ENCODE results near the gene TMPRSS4.

The TMPRSS4 gene

GRCh38 chr11:118050208-118050891 is 26.5 kb upstream of the TMPRSS4 start:
- Mint-ChIP-seq H3K4me1 (peaks cover 38 to 68% of the 10 kb centered on the region in 2 donors), H3K4me3 (no peak overlapping the region), H3K36me3 (no peaks in the 10 kb centered on the region), H3K9me3 (no peaks in the 10 kb centered on the region), H3K27ac (no peak overlapping the region), H3K27me3 (no peaks in the 10 kb centered on the region)
- DNase-seq (no peak), ATAC-seq (replicated peaks) (no peak)

GRCh38 chr11:118051136-118051610 is 25.7 kb upstream of the TMPRSS4 start:
- Mint-ChIP-seq H3K27me3 (peaks cover 3 to 5% of the 10 kb centered on the region in 2 donors), H3K36me3 (no peaks in the 10 kb centered on the region), H3K9me3 (no peaks in the 10 kb centered on the region), H3K4me3 (no peak overlapping the region), H3K4me1 (peaks cover 33 to 60% of the 10 kb centered on the region in 2 donors), H3K27ac (peak overlapping the region; percentile 82)
- DNase-seq = no peak
- no peak for ATAC-seq (replicated peaks)

GRCh38 chr11:118051611-118052461 is 25.0 kb upstream of the TMPRSS4 start:
- Mint-ChIP-seq H3K36me3 (no peaks in the 10 kb centered on the region), H3K4me1 (peaks cover 27 to 53% of the 10 kb centered on the region in 2 donors), H3K9me3 (no peaks in the 10 kb centered on the region), H3K4me3 (no peak overlapping the region), H3K27ac (peak overlapping the region; percentile 82), H3K27me3 (peaks cover 9 to 10% of the 10 kb centered on the region in 2 donors)
- DNase-seq (no peak), ATAC-seq (replicated peaks) (peak; percentile 66 to 74)

GRCh38 chr11:118052581-118053206 is 24.2 kb upstream of the TMPRSS4 start:
- Mint-ChIP-seq H3K9me3 (no peaks in the 10 kb centered on the region), H3K36me3 (no peaks in the 10 kb centered on the region), H3K27ac (peak overlapping the region; percentile 77), H3K27me3 (peaks cover 17 to 18% of the 10 kb centered on the region in 2 donors), H3K4me3 (peak overlapping the region in 1 of 2 donors; percentile 11), H3K4me1 (peaks cover 22 to 46% of the 10 kb centered on the region in 2 donors)
- ATAC-seq (replicated peaks) = no peak
- DNase-seq = no peak

- DNase-seq = no peak
- no peaks in the 10 kb centered on the region for H3K36me3 Mint-ChIP-seq
- no peak overlapping the region for H3K4me3 Mint-ChIP-seq
- H3K27ac Mint-ChIP-seq = peak overlapping the region; percentile 33
- no peak for ATAC-seq (replicated peaks)
- peaks cover 19 to 33% of the 10 kb centered on the region in 2 donors for H3K4me1 Mint-ChIP-seq
- H3K9me3 Mint-ChIP-seq = no peaks in the 10 kb centered on the region
- H3K27me3 Mint-ChIP-seq = peaks cover 17 to 19% of the 10 kb centered on the region in 2 donors
Measured at GRCh38 chr11:118054712-118055640, 21.9 kb upstream of the TMPRSS4 start.

GRCh38 chr11:118055966-118056365 is 20.9 kb upstream of the TMPRSS4 start:
- H3K4me1 Mint-ChIP-seq = peaks cover 15 to 27% of the 10 kb centered on the region in 2 donors
- ATAC-seq (replicated peaks) (no peak), DNase-seq (no peak)
- peaks cover 17 to 19% of the 10 kb centered on the region in 2 donors for H3K27me3 Mint-ChIP-seq
- no peaks in the 10 kb centered on the region for H3K36me3 Mint-ChIP-seq
- no peak overlapping the region for H3K27ac Mint-ChIP-seq
- H3K9me3 Mint-ChIP-seq = no peaks in the 10 kb centered on the region
- no peak overlapping the region for H3K4me3 Mint-ChIP-seq

GRCh38 chr11:118056806-118057205 is 20.1 kb upstream of the TMPRSS4 start:
- H3K4me1 Mint-ChIP-seq = peaks cover 11 to 19% of the 10 kb centered on the region in 2 donors
- H3K27me3 Mint-ChIP-seq = peaks cover 17 to 19% of the 10 kb centered on the region in 2 donors
- DNase-seq = no peak
- H3K27ac Mint-ChIP-seq = no peak overlapping the region
- no peak overlapping the region for H3K4me3 Mint-ChIP-seq
- H3K9me3 Mint-ChIP-seq = no peaks in the 10 kb centered on the region
- ATAC-seq (replicated peaks) = no peak
- no peaks in the 10 kb centered on the region for H3K36me3 Mint-ChIP-seq

- Mint-ChIP-seq H3K4me3 (no peak overlapping the region), H3K27me3 (peaks cover 17 to 19% of the 10 kb centered on the region in 2 donors), H3K4me1 (peaks cover 7 to 12% of the 10 kb centered on the region in 2 donors), H3K36me3 (no peaks in the 10 kb centered on the region), H3K9me3 (no peaks in the 10 kb centered on the region), H3K27ac (no peak overlapping the region)
- DNase-seq (no peak), ATAC-seq (replicated peaks) (no peak)
Measured at GRCh38 chr11:118057251-118058145, 19.4 kb upstream of the TMPRSS4 start.

GRCh38 chr11:118058311-118059245 is 18.3 kb upstream of the TMPRSS4 start:
- H3K9me3 Mint-ChIP-seq = no peaks in the 10 kb centered on the region
- no peak for ATAC-seq (replicated peaks)
- peaks cover 17 to 27% of the 10 kb centered on the region in 2 donors for H3K27me3 Mint-ChIP-seq
- no peaks in the 10 kb centered on the region for H3K36me3 Mint-ChIP-seq
- H3K4me3 Mint-ChIP-seq = no peak overlapping the region
- H3K4me1 Mint-ChIP-seq = peaks cover 0 to under 1% of the 10 kb centered on the region in 2 donors
- no peak overlapping the region for H3K27ac Mint-ChIP-seq
- DNase-seq = no peak

GRCh38 chr11:118059246-118059940 is 17.5 kb upstream of the TMPRSS4 start:
- Mint-ChIP-seq H3K4me3 (no peak overlapping the region), H3K27me3 (peaks cover 17 to 27% of the 10 kb centered on the region in 2 donors), H3K4me1 (no peaks in the 10 kb centered on the region), H3K36me3 (no peaks in the 10 kb centered on the region), H3K27ac (no peak overlapping the region), H3K9me3 (no peaks in the 10 kb centered on the region)
- ATAC-seq (replicated peaks) (no peak), DNase-seq (no peak)

GRCh38 chr11:118060081-118060661 is 16.7 kb upstream of the TMPRSS4 start:
- no peak for ATAC-seq (replicated peaks)
- no peaks in the 10 kb centered on the region for H3K4me1 Mint-ChIP-seq
- no peaks in the 10 kb centered on the region for H3K36me3 Mint-ChIP-seq

More at GRCh38 chr11:118060081-118060661, 16.7 kb upstream of the TMPRSS4 start:
- no peak for DNase-seq
- no peak overlapping the region for H3K27ac Mint-ChIP-seq
- H3K27me3 Mint-ChIP-seq = peaks cover 17 to 27% of the 10 kb centered on the region in 2 donors
- H3K4me3 Mint-ChIP-seq = no peak overlapping the region
- H3K9me3 Mint-ChIP-seq = no peaks in the 10 kb centered on the region
